DLD1 (cell line): ENCODE data around the gene ASPG.

Experiments used
- in situ Hi-C: cut with HindIII; loops from 2 replicates; pipeline ENCODE4 v1.10.0; 2017; ENCODE audit warnings: low sequenced_read_pairs

The ASPG gene

GRCh38 chr14:104133496-104133895, 48.0 kb downstream of the ASPG start:
- in situ Hi-C loops, result no loop called here

GRCh38 chr14:104134061-104134965, 48.8 kb downstream of the ASPG start:
- in situ Hi-C loops, result no loop called here

- in situ Hi-C loops, result no loop called here
These were observed 49.8 kb downstream of the ASPG start for GRCh38 chr14:104135121-104135903.

GRCh38 chr14:104135904-104136471, 50.5 kb downstream of the ASPG start:
- in situ Hi-C loops, result no loop called here

GRCh38 chr14:104136472-104137296, 51.2 kb downstream of the ASPG start:
- in situ Hi-C loops, result no loop called here

- in situ Hi-C loops, result no loop called here
These were observed 52.0 kb downstream of the ASPG start for GRCh38 chr14:104137297-104138097.

GRCh38 chr14:104138098-104138717, 52.7 kb downstream of the ASPG start, which contains the start of gene KIF26A:
Gene KIF26A (plus strand): TSS chr14:104138587. CDS start chr14:104138723, 136 bp downstream.
- in situ Hi-C loops, result no loop called here

GRCh38 chr14:104138718-104139459, 53.4 kb downstream of the ASPG start:
- in situ Hi-C loops, result no loop called here

GRCh38 chr14:104139460-104140212, 54.1 kb downstream of the ASPG start:
- in situ Hi-C loops, result no loop called here

- in situ Hi-C loops, result no loop called here
These were observed 54.6 kb downstream of the ASPG start for GRCh38 chr14:104140213-104140462.

GRCh38 chr14:104140463-104141331, 55.2 kb downstream of the ASPG start:
- in situ Hi-C loops, result no loop called here

GRCh38 chr14:104141621-104142091, 56.2 kb downstream of the ASPG start:
- in situ Hi-C loops, result no loop called here

- in situ Hi-C loops, result no loop called here
These were observed 56.8 kb downstream of the ASPG start for GRCh38 chr14:104142136-104142945.

- in situ Hi-C loops, result no loop called here
These were observed 57.5 kb downstream of the ASPG start for GRCh38 chr14:104142946-104143470.

- in situ Hi-C loops, result no loop called here
These were observed 58.3 kb downstream of the ASPG start for GRCh38 chr14:104143521-104144452.
